ENCODE results near the gene TMEM179. TPM values are rescaled to one million over a fixed set of nuclear protein-coding genes. Genes with fewer than 3 reads are reported as not detected.

TMEM179 gene
- total and polyA plus RNA-seq, 2 donors (not counting 3 experiments of a cell fraction or from before 2014, with no cell fraction given), result 0.14 TPM; not detected in 1

- Histone ChIP-seq H3K4me2 (ENCODE audit: insufficient read depth, low read length) (no peak overlapping the region), H3K79me2 (ENCODE audit: control insufficient read depth, insufficient read depth, low read length) (no peaks in the 10 kb centered on the region), H3K27ac (ENCODE audit: insufficient read depth, low read depth, low read length) (no peak overlapping the region), H3K36me3 (ENCODE audit: control insufficient read depth in 2 of 2, extremely low read depth in 1 of 2, insufficient read depth in 2 of 2, low read length in 2 of 2) (no peaks in the 10 kb centered on the region), H3K9ac (replicated peaks; ENCODE audit: extremely low read depth, insufficient read depth, low read length) (no peak overlapping the region), H4K20me1 (replicated peaks; ENCODE audit: control insufficient read depth, extremely low read depth, insufficient read depth, low read length) (no peaks in the 10 kb centered on the region), H3K9me3 (replicated peaks; ENCODE audit: control insufficient read depth, insufficient read depth, low read length) (no peaks in the 10 kb centered on the region), H2AFZ (ENCODE audit: low read depth, low read length) (no peak overlapping the region), H3K9me1 (replicated peaks; ENCODE audit: control insufficient read depth, extremely low read depth, insufficient read depth, low read length) (no peaks in the 10 kb centered on the region), H3K4me1 (ENCODE audit: control insufficient read depth, extremely low read depth, insufficient read depth, low read length) (no peaks in the 10 kb centered on the region), H3K27me3 (ENCODE audit: control insufficient read depth in 2 of 2, insufficient read depth in 2 of 2, low read length in 2 of 2) (no peaks in the 10 kb centered on the region), H3K4me3 (replicated peaks in 1 of 3; ENCODE audit: insufficient read depth in 1 of 3, low read depth in 1 of 3, low read length in 3 of 3) (no peak overlapping the region)
- CTCF ChIA-PET, result interaction anchor here (0.8 to 5.1 kb wide), 5 partner anchors 53 to 485 kb away, joined by 3 to 66 read pairs (median 5); no protein-coding TSS in a partner anchor
- no peak for TF ChIP-seq POLR2AphosphoS5 (IDR thresholded peaks at IDR 0.05; ENCODE audit: insufficient read depth, low read depth, low read length)
- POLR2A ChIA-PET, result no interaction called here
- dilution Hi-C loops (cut with MboI; ENCODE audit: extremely low pct_ligation_motif_present, low sequenced_read_pairs), result no loop called here
- FAIRE-seq, result no peak
- no peak for DNase-seq (ENCODE audit: low read depth, low spot score)
- intact Hi-C loops (cut with micrococcal nuclease), result no loop called here
- BruUV-seq (replicated peaks), result no TSS peak
Measured at GRCh38 chr14:104562606-104563005, 42.0 kb downstream of the TMEM179 start.

- Histone ChIP-seq H2AFZ (ENCODE audit: low read depth, low read length) (no peak overlapping the region), H3K9me1 (replicated peaks; ENCODE audit: control insufficient read depth, extremely low read depth, insufficient read depth, low read length) (no peaks in the 10 kb centered on the region), H3K4me2 (ENCODE audit: insufficient read depth, low read length) (no peak overlapping the region), H4K20me1 (replicated peaks; ENCODE audit: control insufficient read depth, extremely low read depth, insufficient read depth, low read length) (no peaks in the 10 kb centered on the region), H3K36me3 (ENCODE audit: control insufficient read depth in 2 of 2, extremely low read depth in 1 of 2, insufficient read depth in 2 of 2, low read length in 2 of 2) (no peaks in the 10 kb centered on the region), H3K9me3 (replicated peaks; ENCODE audit: control insufficient read depth, insufficient read depth, low read length) (no peaks in the 10 kb centered on the region), H3K27ac (ENCODE audit: insufficient read depth, low read depth, low read length) (no peak overlapping the region), H3K27me3 (ENCODE audit: control insufficient read depth in 2 of 2, insufficient read depth in 2 of 2, low read length in 2 of 2) (no peaks in the 10 kb centered on the region), H3K4me1 (ENCODE audit: control insufficient read depth, extremely low read depth, insufficient read depth, low read length) (no peaks in the 10 kb centered on the region), H3K4me3 (replicated peaks in 1 of 3; ENCODE audit: insufficient read depth in 1 of 3, low read depth in 1 of 3, low read length in 3 of 3) (no peak overlapping the region), H3K9ac (replicated peaks; ENCODE audit: extremely low read depth, insufficient read depth, low read length) (no peak overlapping the region), H3K79me2 (ENCODE audit: control insufficient read depth, insufficient read depth, low read length) (no peaks in the 10 kb centered on the region)
- ChIA-PET CTCF (interaction anchor here (0.8 to 5.1 kb wide), 5 partner anchors 52 to 484 kb away, joined by 3 to 66 read pairs (median 5); no protein-coding TSS in a partner anchor), POLR2A (no interaction called here)
- TF ChIP-seq EZH2 (IDR thresholded peaks at IDR 0.05; ENCODE audit: borderline replicate concordance, low read depth, low read length, severe bottlenecking) (no peak), MAX (IDR thresholded peaks at IDR 0.05; ENCODE audit: insufficient read depth, insufficient read length) (no peak), POLR2A (IDR thresholded peaks at IDR 0.05; ENCODE audit: low read depth, low read length) (no peak), MYC (IDR thresholded peaks at IDR 0.05; ENCODE audit: low read depth, low read length) (no peak), GATA2 (IDR thresholded peaks at IDR 0.05; ENCODE audit: insufficient read depth, insufficient read length, low read depth, low read length) (no peak), POLR2AphosphoS5 (IDR thresholded peaks at IDR 0.05; ENCODE audit: insufficient read depth, low read depth, low read length) (no peak), CTCF (IDR thresholded peaks at IDR 0.05; ENCODE audit: extremely low read depth in 1 of 2, insufficient read depth in 1 of 2, low read depth in 1 of 2, low read length in 2 of 2) (no peak), JUN (IDR thresholded peaks at IDR 0.05; ENCODE audit: borderline replicate concordance, insufficient read depth, insufficient read length, low read depth) (no peak), FOS (IDR thresholded peaks at IDR 0.05; ENCODE audit: borderline replicate concordance, insufficient read depth, low read length) (no peak)
- FAIRE-seq, result no peak
- dilution Hi-C loops (cut with MboI; ENCODE audit: extremely low pct_ligation_motif_present, low sequenced_read_pairs), result no loop called here
- no peak for DNase-seq (ENCODE audit: low read depth, low spot score)
- no TSS peak for BruUV-seq (replicated peaks)
- intact Hi-C loops (cut with micrococcal nuclease), result no loop called here
Measured at GRCh38 chr14:104561632-104562495, 42.7 kb downstream of the TMEM179 start.

All from endothelial cell of umbilical vein (primary cell).